Measurements from ENCODE around the gene ADPRH. TPM values are rescaled to one million over a fixed set of nuclear protein-coding genes. Genes with fewer than 3 reads are reported as not detected.

ADPRH gene
- total and polyA plus RNA-seq, 12 donors, result 3.4 to 15.3 (median 12.8) TPM

GRCh38 chr3:119630880-119631329, 51.6 kb downstream of the ADPRH start:
- Histone ChIP-seq H3K27ac (peak overlapping the region in 3 of 5 donors; percentile 34 to 78 (median 68)), H3K4me3 (no peak overlapping the region), H3K27me3 (no peaks in the 10 kb centered on the region), H3K9me3 (replicated peaks in 1 of 3) (no peaks in the 10 kb centered on the region), H3K36me3 (replicated peaks in 1 of 2) (no peaks in the 10 kb centered on the region), H3K4me1 (replicated peaks in 1 of 2) (peaks cover 16 to 28% of the 10 kb centered on the region in 2 donors)
- intact Hi-C loops (cut with DNase I), result no loop called here
- no peak for DNase-seq
- 85 to 94% (median 91%) methylated on average over 7 of the region's 7 CpGs for WGBS, 4 donors
- no peak for TF ChIP-seq CTCF (IDR thresholded peaks at IDR 0.05)
- TF ChIP-seq POLR2A (IDR thresholded peaks at IDR 0.05), result no peak

- intact Hi-C loops (cut with DNase I), result no loop called here
- H3K27ac ChIP-seq, result peak overlapping the region in 1 of 5 donors; percentile 78
- H3K27me3 ChIP-seq, result no peaks in the 10 kb centered on the region
- peaks cover 22 to 34% of the 10 kb centered on the region in 2 donors for H3K4me1 ChIP-seq (replicated peaks in 1 of 2)
- H3K4me3 ChIP-seq, result no peak overlapping the region
- no peaks in the 10 kb centered on the region for H3K9me3 ChIP-seq (replicated peaks in 1 of 3)
- no peaks in the 10 kb centered on the region for H3K36me3 ChIP-seq (replicated peaks in 1 of 2)
- 85 to 88% (median 87%) methylated on average over 3 of the region's 3 CpGs for WGBS, 4 donors
- TF ChIP-seq POLR2A (IDR thresholded peaks at IDR 0.05) (no peak), CTCF (IDR thresholded peaks at IDR 0.05) (no peak)
- no peak for DNase-seq
Observed at GRCh38 chr3:119631516-119631915, 52.2 kb downstream of the ADPRH start.

GRCh38 chr3:119632216-119632615, 52.9 kb downstream of the ADPRH start:
- TF ChIP-seq CTCF (IDR thresholded peaks at IDR 0.05), result no peak
- TF ChIP-seq POLR2A (IDR thresholded peaks at IDR 0.05), result no peak
- Histone ChIP-seq H3K9me3 (replicated peaks in 1 of 3) (no peaks in the 10 kb centered on the region), H3K4me3 (no peak overlapping the region), H3K4me1 (replicated peaks in 1 of 2) (peaks cover 29 to 41% of the 10 kb centered on the region in 2 donors), H3K27ac (no peak overlapping the region), H3K36me3 (replicated peaks in 1 of 2) (no peaks in the 10 kb centered on the region), H3K27me3 (no peaks in the 10 kb centered on the region)
- WGBS, 4 donors, result 47 to 61% (median 54%) methylated on average over 4 of the region's 4 CpGs
- DNase-seq, result peak in 1 of 7 donors; percentile 29
- intact Hi-C loops (cut with DNase I), result no loop called here

GRCh38 chr3:119632829-119633228, 53.5 kb downstream of the ADPRH start:
- 84 to 90% (median 87%) methylated on average over 3 to 4 of the region's 4 CpGs for WGBS, 4 donors
- Histone ChIP-seq H3K4me1 (replicated peaks in 1 of 2) (peaks cover 35 to 47% of the 10 kb centered on the region in 2 donors), H3K4me3 (no peak overlapping the region), H3K36me3 (replicated peaks in 1 of 2) (no peaks in the 10 kb centered on the region), H3K9me3 (replicated peaks in 1 of 3) (no peaks in the 10 kb centered on the region), H3K27me3 (no peaks in the 10 kb centered on the region), H3K27ac (no peak overlapping the region)
- intact Hi-C loops (cut with DNase I), result no loop called here
- no peak for DNase-seq
- no peak for TF ChIP-seq CTCF (IDR thresholded peaks at IDR 0.05)
- TF ChIP-seq POLR2A (IDR thresholded peaks at IDR 0.05), result no peak
